HFFc6 (cell line): ENCODE results near the gene ZMYND11. TPM values are rescaled to one million over a fixed set of nuclear protein-coding genes. Genes with fewer than 3 reads are reported as not detected.
A peak's percentile ranks its signal among the peaks of the same experiment; 100 is the strongest.

Experiments
- DNase-seq: peaks from one replicate; pipeline ENCODE4 v3.0.0-alpha.2; 2018
- H3K27ac Mint-ChIP-seq: 2 replicates; pipeline ENCODE4 v1.8.0; 2020; ENCODE audit warnings: mild to moderate bottlenecking, mixed read lengths
- H3K27me3 Mint-ChIP-seq: 2 replicates; pipeline ENCODE4 v1.8.0; 2021; ENCODE audit warnings: mild to moderate bottlenecking, moderate library complexity, mixed read lengths; ENCODE audit not compliant: insufficient read depth
- H3K36me3 Mint-ChIP-seq: 2 replicates; pipeline ENCODE4 v1.8.0; 2021; ENCODE audit warnings: low read depth, mixed read lengths
- H3K4me1 Mint-ChIP-seq: 2 replicates; pipeline ENCODE4 v1.8.0; 2020; ENCODE audit warnings: low read depth, mixed read lengths
- H3K4me3 Mint-ChIP-seq: 2 replicates; pipeline ENCODE4 v1.8.0; 2020; ENCODE audit warnings: mild to moderate bottlenecking, moderate library complexity, mixed read lengths
- H3K9me3 Mint-ChIP-seq: 2 replicates; pipeline ENCODE4 v1.8.0; 2020; ENCODE audit warnings: mild to moderate bottlenecking, mixed read lengths
- CTCF ChIP-seq: fragments of 200-600 bp; sonication (generic); IDR thresholded peaks from 2 replicates; pipeline ENCODE4 v1.5.0; 2021; ENCODE audit warnings: antibody characterized with exemption, mild to moderate bottlenecking
- total RNA-seq, 6 experiments: library from RNA; stranded (reverse); fragmentation: NEBNext Ultra II Directional; extraction: Animal tissue kit (Norgen Biotek cat#: 25700); gene quantifications; 2 replicates in 1 of 6; 3 replicates in 5 of 6; pipeline ENCODE4 v1.2.3, GENCODE V29; 2021

ZMYND11 gene
- total RNA-seq, 6 experiments from 2014 or later, result 56.7 to 75.2 (median 65.9) TPM

- peak; percentile 62 for DNase-seq
- H3K4me3 Mint-ChIP-seq, result no peak overlapping the region
- H3K9me3 Mint-ChIP-seq, result no peaks in the 10 kb centered on the region
- H3K4me1 Mint-ChIP-seq, result peaks cover 37% of the 10 kb centered on the region
- peaks cover 65% of the 10 kb centered on the region for H3K36me3 Mint-ChIP-seq
- H3K27ac Mint-ChIP-seq, result peak overlapping the region; percentile 33; the same call in 1 of the 2 replicates
- H3K27me3 Mint-ChIP-seq, result peaks cover 6% of the 10 kb centered on the region
- no peak for TF ChIP-seq CTCF
Measured at GRCh38 chr10:282294-283139, 147.3 kb downstream of the ZMYND11 start.

- H3K27ac Mint-ChIP-seq, result no peak overlapping the region; the same call in 1 of the 2 replicates
- no peaks in the 10 kb centered on the region; the same call in 1 of the 2 replicates for H3K9me3 Mint-ChIP-seq
- no peak overlapping the region for H3K4me3 Mint-ChIP-seq
- peaks cover 6% of the 10 kb centered on the region; the same call in 1 of the 2 replicates for H3K27me3 Mint-ChIP-seq
- DNase-seq, result no peak
- no peak for TF ChIP-seq CTCF
- H3K4me1 Mint-ChIP-seq, result peaks cover 43% of the 10 kb centered on the region
- H3K36me3 Mint-ChIP-seq, result peaks cover 67% of the 10 kb centered on the region
Measured at GRCh38 chr10:283140-283479, 147.9 kb downstream of the ZMYND11 start.

GRCh38 chr10:283916-284356 lies 148.7 kb downstream of the ZMYND11 start:
- Mint-ChIP-seq H3K27ac (no peak overlapping the region), H3K4me3 (no peak overlapping the region), H3K36me3 (peaks cover 67% of the 10 kb centered on the region), H3K27me3 (peaks cover 6% of the 10 kb centered on the region; the same call in 1 of the 2 replicates), H3K9me3 (no peaks in the 10 kb centered on the region; the same call in 1 of the 2 replicates), H3K4me1 (peaks cover 43% of the 10 kb centered on the region)
- TF ChIP-seq CTCF, result no peak
- DNase-seq, result no peak

- peaks cover 56% of the 10 kb centered on the region for H3K36me3 Mint-ChIP-seq
- TF ChIP-seq CTCF, result no peak
Measured at GRCh38 chr10:285216-285615, 150.0 kb downstream of the ZMYND11 start.

GRCh38 chr10:287026-287709 lies 151.9 kb downstream of the ZMYND11 start:
- H3K27ac Mint-ChIP-seq, result peak overlapping the region; percentile 58
- H3K4me3 Mint-ChIP-seq, result no peak overlapping the region
- DNase-seq, result no peak
- no peaks in the 10 kb centered on the region; the same call in 1 of the 2 replicates for H3K9me3 Mint-ChIP-seq
- peaks cover 6% of the 10 kb centered on the region; the same call in 1 of the 2 replicates for H3K27me3 Mint-ChIP-seq
- H3K36me3 Mint-ChIP-seq, result peaks cover 48% of the 10 kb centered on the region
- peaks cover 37% of the 10 kb centered on the region for H3K4me1 Mint-ChIP-seq
- TF ChIP-seq CTCF, result no peak

More at GRCh38 chr10:285216-285615, 150.0 kb downstream of the ZMYND11 start:
- H3K9me3 Mint-ChIP-seq, result no peaks in the 10 kb centered on the region; the same call in 1 of the 2 replicates
- H3K27ac Mint-ChIP-seq, result no peak overlapping the region
- H3K4me1 Mint-ChIP-seq, result peaks cover 43% of the 10 kb centered on the region
- peaks cover 6% of the 10 kb centered on the region; the same call in 1 of the 2 replicates for H3K27me3 Mint-ChIP-seq
- no peak for DNase-seq
- no peak overlapping the region for H3K4me3 Mint-ChIP-seq
